ENCODE data around the gene WDR46.

WDR46 gene

GRCh38 chr6:33288921-33289783, at the start of gene WDR46, which contains the start of gene PFDN6:
Gene WDR46, minus strand, starts transcription at chr6:33289239. Its CDS starts 69 bp downstream, at chr6:33289170.
Gene PFDN6, plus strand, starts transcription at chr6:33289601. Its CDS starts 256 bp downstream, at chr6:33289857.
- peak; percentile 84 for DNase-seq

GRCh38 chr6:33336495-33336894, 47.5 kb upstream of the WDR46 start:
- no peak for DNase-seq

GRCh38 chr6:33335916-33336315, 46.9 kb upstream of the WDR46 start:
- DNase-seq: no peak

GRCh38 chr6:33333666-33334065, 44.6 kb upstream of the WDR46 start:
- DNase-seq: no peak

- DNase-seq: no peak
Measured at GRCh38 chr6:33330736-33331135, 41.7 kb upstream of the WDR46 start.

GRCh38 chr6:33329058-33329457, 40.0 kb upstream of the WDR46 start:
- DNase-seq: no peak

- DNase-seq: no peak
Measured at GRCh38 chr6:33324125-33324524, 35.1 kb upstream of the WDR46 start.

GRCh38 chr6:33323623-33323948, 34.5 kb upstream of the WDR46 start:
- no peak for DNase-seq

- no peak for DNase-seq
Measured at GRCh38 chr6:33321227-33321626, 32.2 kb upstream of the WDR46 start.

- DNase-seq: no peak
Measured at GRCh38 chr6:33320315-33321181, 31.5 kb upstream of the WDR46 start.

GRCh38 chr6:33319939-33320314, 30.9 kb upstream of the WDR46 start:
- DNase-seq: no peak

GRCh38 chr6:33318426-33319073, 29.5 kb upstream of the WDR46 start:
- no peak for DNase-seq

GRCh38 chr6:33317669-33318425, 28.8 kb upstream of the WDR46 start, which contains the start of gene ZBTB22:
Gene ZBTB22, minus strand, starts transcription at chr6:33317744. Its CDS starts 828 bp downstream, at chr6:33316916.
- peak; percentile 95 for DNase-seq

GRCh38 chr6:33317419-33317668, 28.3 kb upstream of the WDR46 start:
- DNase-seq: no peak

- DNase-seq: no peak
Measured at GRCh38 chr6:33316603-33317418, 27.8 kb upstream of the WDR46 start.

- no peak for DNase-seq
Measured at GRCh38 chr6:33315793-33316602, 27.0 kb upstream of the WDR46 start.

GRCh38 chr6:33314943-33315792, 26.1 kb upstream of the WDR46 start:
- peak; percentile 53 for DNase-seq

- DNase-seq: peak; percentile 52
Measured at GRCh38 chr6:33314515-33314942, 25.5 kb upstream of the WDR46 start.

- DNase-seq: peak; percentile 23
Measured at GRCh38 chr6:33313709-33314514, 24.9 kb upstream of the WDR46 start, which contains the start of gene TAPBP. Gene TAPBP, minus strand, starts transcription at chr6:33314078. Its CDS starts 37 bp downstream, at chr6:33314041.
